ENCODE measurements around the gene PROSER2.

The PROSER2 gene

GRCh38 chr10:11893749-11894278 is 70.7 kb downstream of the PROSER2 start:
- Histone ChIP-seq H3K27ac (ENCODE audit: low read length) (no peak overlapping the region), H3K9ac (ENCODE audit: low read length) (no peak overlapping the region), H4K20me1 (ENCODE audit: insufficient read depth, low read length) (no peaks in the 10 kb centered on the region), H3K4me1 (ENCODE audit: low read length) (no peaks in the 10 kb centered on the region), H3F3A (ENCODE audit: insufficient read depth, low read length) (no peaks in the 10 kb centered on the region), H2AFZ (ENCODE audit: low read length) (no peak overlapping the region), H3K79me2 (ENCODE audit: low read length) (no peaks in the 10 kb centered on the region), H3K36me3 (replicated peaks; ENCODE audit: insufficient read depth, low read length) (no peaks in the 10 kb centered on the region), H3K9me3 (replicated peaks; ENCODE audit: insufficient read depth, low read length) (no peaks in the 10 kb centered on the region), H3K4me2 (ENCODE audit: low read depth, low read length) (no peak overlapping the region), H3K4me3 (ENCODE audit: low read length) (no peak overlapping the region), H3K27me3 (replicated peaks; ENCODE audit: insufficient read depth, low read length) (no peaks in the 10 kb centered on the region), H3K9me2 (replicated peaks; ENCODE audit: insufficient read depth, low read length) (no peaks in the 10 kb centered on the region)
- TF ChIP-seq EZH2 (optimal IDR thresholded peaks at IDR 0.05; ENCODE audit: low read depth, low read length) (no peak), CTCF (IDR thresholded peaks at IDR 0.05; ENCODE audit: low read length) (no peak), EZH2phosphoT487 (IDR thresholded peaks at IDR 0.05; ENCODE audit: low read length) (no peak)
- no peak for DNase-seq

GRCh38 chr10:11894381-11895107 is 71.4 kb downstream of the PROSER2 start:
- H3F3A ChIP-seq (ENCODE audit: insufficient read depth, low read length), result no peaks in the 10 kb centered on the region
- DNase-seq, result no peak
- H3K4me3 ChIP-seq (ENCODE audit: low read length), result no peak overlapping the region
- no peak overlapping the region for H3K4me2 ChIP-seq (ENCODE audit: low read depth, low read length)
- H3K27ac ChIP-seq (ENCODE audit: low read length), result no peak overlapping the region
- no peaks in the 10 kb centered on the region for H3K36me3 ChIP-seq (replicated peaks; ENCODE audit: insufficient read depth, low read length)
- no peaks in the 10 kb centered on the region for H3K4me1 ChIP-seq (ENCODE audit: low read length)
- no peaks in the 10 kb centered on the region for H3K9me3 ChIP-seq (replicated peaks; ENCODE audit: insufficient read depth, low read length)
- H3K79me2 ChIP-seq (ENCODE audit: low read length), result no peaks in the 10 kb centered on the region
- H2AFZ ChIP-seq (ENCODE audit: low read length), result no peak overlapping the region
- H3K9me2 ChIP-seq (replicated peaks; ENCODE audit: insufficient read depth, low read length), result no peaks in the 10 kb centered on the region
- no peak for TF ChIP-seq EZH2 (optimal IDR thresholded peaks at IDR 0.05; ENCODE audit: low read depth, low read length)
- TF ChIP-seq EZH2phosphoT487 (IDR thresholded peaks at IDR 0.05; ENCODE audit: low read length), result no peak
- TF ChIP-seq CTCF (IDR thresholded peaks at IDR 0.05; ENCODE audit: low read length), result no peak
- H4K20me1 ChIP-seq (ENCODE audit: insufficient read depth, low read length), result no peaks in the 10 kb centered on the region
- no peaks in the 10 kb centered on the region for H3K27me3 ChIP-seq (replicated peaks; ENCODE audit: insufficient read depth, low read length)
- H3K9ac ChIP-seq (ENCODE audit: low read length), result no peak overlapping the region

- H4K20me1 ChIP-seq (ENCODE audit: insufficient read depth, low read length), result no peaks in the 10 kb centered on the region
- H3K4me3 ChIP-seq (ENCODE audit: low read length), result no peak overlapping the region
- no peak overlapping the region for H3K4me2 ChIP-seq (ENCODE audit: low read depth, low read length)
- no peaks in the 10 kb centered on the region for H3K27me3 ChIP-seq (replicated peaks; ENCODE audit: insufficient read depth, low read length)
- no peak overlapping the region for H3K9ac ChIP-seq (ENCODE audit: low read length)
- TF ChIP-seq CTCF (IDR thresholded peaks at IDR 0.05; ENCODE audit: low read length), result no peak
- no peak for TF ChIP-seq EZH2 (optimal IDR thresholded peaks at IDR 0.05; ENCODE audit: low read depth, low read length)
- no peak for TF ChIP-seq EZH2phosphoT487 (IDR thresholded peaks at IDR 0.05; ENCODE audit: low read length)
- no peak overlapping the region for H3K27ac ChIP-seq (ENCODE audit: low read length)
- H3K9me2 ChIP-seq (replicated peaks; ENCODE audit: insufficient read depth, low read length), result no peaks in the 10 kb centered on the region
- no peaks in the 10 kb centered on the region for H3K79me2 ChIP-seq (ENCODE audit: low read length)
- no peaks in the 10 kb centered on the region for H3K36me3 ChIP-seq (replicated peaks; ENCODE audit: insufficient read depth, low read length)
- H3K9me3 ChIP-seq (replicated peaks; ENCODE audit: insufficient read depth, low read length), result no peaks in the 10 kb centered on the region
- no peak overlapping the region for H2AFZ ChIP-seq (ENCODE audit: low read length)
- H3K4me1 ChIP-seq (ENCODE audit: low read length), result no peaks in the 10 kb centered on the region
- no peaks in the 10 kb centered on the region for H3F3A ChIP-seq (ENCODE audit: insufficient read depth, low read length)
- DNase-seq, result no peak
Observed at GRCh38 chr10:11895108-11895466, 71.9 kb downstream of the PROSER2 start.

All from MM.1S (cell line).